RWPE2 (cell line): ENCODE data around the gene WDR83.

Experiments used
- ATAC-seq: fragments of 200-7000 bp; cut with Tn5 transposase; 3 replicates; pipeline ENCODE4 v1.9.1; 2021; ENCODE audit warnings: low read depth
- DNase-seq: peaks from one replicate; pipeline ENCODE4 v3.0.0-alpha.2; 2020; ENCODE audit warnings: low spot score
- H3K27ac ChIP-seq: fragments of 450-650 bp; 2 replicates; pipeline ENCODE4 v1.5.1; 2017; ENCODE audit warnings: mild to moderate bottlenecking; ENCODE audit not compliant: poor library complexity, severe bottlenecking
- H3K27me3 ChIP-seq: fragments of 250-450 bp; sonication (Bioruptor Pico); 2 replicates; pipeline ENCODE4 v1.5.1; 2021; ENCODE audit warnings: mild to moderate bottlenecking, moderate library complexity; ENCODE audit not compliant: insufficient read depth, poor library complexity, severe bottlenecking
- H3K36me3 ChIP-seq: fragments of 250-450 bp; sonication (Bioruptor Pico); 2 replicates; pipeline ENCODE4 v1.5.1; 2020; ENCODE audit warnings: low read depth, mild to moderate bottlenecking, moderate library complexity
- H3K4me1 ChIP-seq: fragments of 250-450 bp; sonication (Bioruptor Pico); 2 replicates; pipeline ENCODE4 v1.5.1; 2021; ENCODE audit warnings: mild to moderate bottlenecking, moderate library complexity; ENCODE audit not compliant: insufficient read depth, poor library complexity, severe bottlenecking
- H3K4me3 ChIP-seq: fragments of 250-450 bp; sonication (Bioruptor Pico); 2 replicates; pipeline ENCODE4 v1.5.1; 2021; ENCODE audit warnings: mild to moderate bottlenecking, moderate library complexity; ENCODE audit not compliant: severe bottlenecking
- H3K9me3 ChIP-seq: fragments of 250-450 bp; sonication (Bioruptor Pico); 2 replicates; pipeline ENCODE4 v1.5.1; 2021; ENCODE audit warnings: mild to moderate bottlenecking, moderate library complexity; ENCODE audit not compliant: severe bottlenecking
- CTCF ChIP-seq: fragments of 450-650 bp; IDR thresholded peaks from one replicate; pipeline ENCODE4 v1.5.1; 2017; ENCODE audit warnings: mild to moderate bottlenecking, moderate library complexity; ENCODE audit not compliant: poor library complexity, severe bottlenecking

Gene WDR83

GRCh38 chr19:12628040-12629022 is 38.3 kb upstream of the WDR83 start:
- Histone ChIP-seq H3K9me3 (peaks cover 19% of the 10 kb centered on the region), H3K4me3 (no peak overlapping the region)
- no peak for DNase-seq

GRCh38 chr19:12629215-12629614 is 37.4 kb upstream of the WDR83 start:
- no peak overlapping the region for H3K4me3 ChIP-seq
- DNase-seq (no peak), ATAC-seq (no peak)
- H3K36me3 ChIP-seq, result peaks cover 66% of the 10 kb centered on the region
- no peaks in the 10 kb centered on the region for H3K4me1 ChIP-seq
- no peak for TF ChIP-seq CTCF
- no peak overlapping the region for H3K27ac ChIP-seq
- H3K9me3 ChIP-seq, result peaks cover 17% of the 10 kb centered on the region
- H3K27me3 ChIP-seq, result no peaks in the 10 kb centered on the region

More at GRCh38 chr19:12628040-12629022, 38.3 kb upstream of the WDR83 start:
- Histone ChIP-seq H3K27me3 (no peaks in the 10 kb centered on the region), H3K4me1 (no peaks in the 10 kb centered on the region), H3K36me3 (peaks cover 73% of the 10 kb centered on the region), H3K27ac (no peak overlapping the region)
- TF ChIP-seq CTCF, result no peak
- ATAC-seq, result no peak

GRCh38 chr19:12636631-12637030 is 30.0 kb upstream of the WDR83 start:
- Histone ChIP-seq H3K4me1 (no peaks in the 10 kb centered on the region), H3K36me3 (peaks cover under 1% of the 10 kb centered on the region; the same call in 1 of the 2 replicates), H3K27me3 (no peaks in the 10 kb centered on the region), H3K27ac (no peak overlapping the region), H3K9me3 (no peaks in the 10 kb centered on the region), H3K4me3 (no peak overlapping the region)
- ATAC-seq (no peak), DNase-seq (no peak)
- no peak for TF ChIP-seq CTCF

GRCh38 chr19:12638611-12639182 is 27.9 kb upstream of the WDR83 start:
- ATAC-seq (no peak), DNase-seq (no peak)
- Histone ChIP-seq H3K4me3 (no peak overlapping the region), H3K9me3 (no peaks in the 10 kb centered on the region), H3K4me1 (no peaks in the 10 kb centered on the region), H3K27ac (no peak overlapping the region), H3K36me3 (no peaks in the 10 kb centered on the region), H3K27me3 (no peaks in the 10 kb centered on the region)
- no peak for TF ChIP-seq CTCF
